C4-2B (cell line): ENCODE measurements around the gene SNAP47.

ENCODE experiments used
- H3K27ac ChIP-seq: fragments of 450-650 bp; 2 replicates; pipeline ENCODE4 v1.5.1; 2017
- ZFX ChIP-seq: fragments of 450-650 bp; IDR thresholded peaks from 2 replicates; pipeline ENCODE4 v1.6.1; 2017
- TF ChIP-seq, protein P1 (sequence below): fragments of 450-650 bp; conservative IDR thresholded peaks from 2 replicates; pipeline ENCODE4 v1.5.1; 2017; ENCODE audit warnings: mild to moderate bottlenecking

Gene SNAP47

DNA sequence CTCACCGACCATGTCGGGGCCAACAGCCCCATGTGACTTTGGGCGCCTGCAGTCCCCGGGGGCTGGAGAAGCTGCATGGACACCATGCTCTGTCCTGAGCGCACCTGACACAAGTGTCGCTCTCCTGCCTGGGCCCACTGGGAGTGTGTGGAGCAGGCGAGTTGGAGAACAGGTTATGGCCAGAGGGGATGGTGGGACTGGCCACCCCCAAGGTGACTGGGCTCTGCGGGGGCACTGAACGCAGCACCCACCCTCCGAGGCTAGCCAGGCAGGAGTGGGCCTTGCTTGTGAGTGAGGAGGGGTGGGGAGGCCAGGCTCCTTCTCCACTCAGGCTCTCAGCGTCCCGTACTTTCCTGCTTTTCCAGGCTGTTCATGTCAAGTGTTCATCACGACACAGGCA is 35.6 kb downstream of the SNAP47 start:
- TF ChIP-seq ZFX = no peak
- TF ChIP-seq, protein P1, sequence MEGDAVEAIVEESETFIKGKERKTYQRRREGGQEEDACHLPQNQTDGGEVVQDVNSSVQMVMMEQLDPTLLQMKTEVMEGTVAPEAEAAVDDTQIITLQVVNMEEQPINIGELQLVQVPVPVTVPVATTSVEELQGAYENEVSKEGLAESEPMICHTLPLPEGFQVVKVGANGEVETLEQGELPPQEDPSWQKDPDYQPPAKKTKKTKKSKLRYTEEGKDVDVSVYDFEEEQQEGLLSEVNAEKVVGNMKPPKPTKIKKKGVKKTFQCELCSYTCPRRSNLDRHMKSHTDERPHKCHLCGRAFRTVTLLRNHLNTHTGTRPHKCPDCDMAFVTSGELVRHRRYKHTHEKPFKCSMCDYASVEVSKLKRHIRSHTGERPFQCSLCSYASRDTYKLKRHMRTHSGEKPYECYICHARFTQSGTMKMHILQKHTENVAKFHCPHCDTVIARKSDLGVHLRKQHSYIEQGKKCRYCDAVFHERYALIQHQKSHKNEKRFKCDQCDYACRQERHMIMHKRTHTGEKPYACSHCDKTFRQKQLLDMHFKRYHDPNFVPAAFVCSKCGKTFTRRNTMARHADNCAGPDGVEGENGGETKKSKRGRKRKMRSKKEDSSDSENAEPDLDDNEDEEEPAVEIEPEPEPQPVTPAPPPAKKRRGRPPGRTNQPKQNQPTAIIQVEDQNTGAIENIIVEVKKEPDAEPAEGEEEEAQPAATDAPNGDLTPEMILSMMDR = no peak
- no peak overlapping the region for H3K27ac ChIP-seq

DNA sequence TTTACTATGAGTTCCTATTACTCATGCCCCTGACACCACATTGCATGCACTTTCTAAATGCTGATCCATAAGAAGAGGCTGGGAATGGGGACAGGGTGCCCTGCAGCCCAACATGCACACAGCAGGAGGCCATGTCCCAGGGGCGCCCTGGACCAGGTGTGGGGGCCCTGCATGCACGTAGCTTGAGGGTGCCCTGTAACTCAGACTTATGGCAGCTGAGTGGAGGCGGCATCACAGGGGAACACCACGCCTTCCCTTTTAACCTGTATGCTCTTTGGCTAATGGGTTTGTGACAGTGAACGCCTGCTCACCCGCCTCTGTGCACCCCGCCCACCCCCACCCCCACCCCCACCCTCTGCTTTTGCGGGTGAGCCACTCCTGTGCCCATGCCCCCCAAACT is 36.1 kb downstream of the SNAP47 start:
- H3K27ac ChIP-seq = no peak overlapping the region
- no peak for TF ChIP-seq ZFX
- TF ChIP-seq, protein P1 = no peak

DNA sequence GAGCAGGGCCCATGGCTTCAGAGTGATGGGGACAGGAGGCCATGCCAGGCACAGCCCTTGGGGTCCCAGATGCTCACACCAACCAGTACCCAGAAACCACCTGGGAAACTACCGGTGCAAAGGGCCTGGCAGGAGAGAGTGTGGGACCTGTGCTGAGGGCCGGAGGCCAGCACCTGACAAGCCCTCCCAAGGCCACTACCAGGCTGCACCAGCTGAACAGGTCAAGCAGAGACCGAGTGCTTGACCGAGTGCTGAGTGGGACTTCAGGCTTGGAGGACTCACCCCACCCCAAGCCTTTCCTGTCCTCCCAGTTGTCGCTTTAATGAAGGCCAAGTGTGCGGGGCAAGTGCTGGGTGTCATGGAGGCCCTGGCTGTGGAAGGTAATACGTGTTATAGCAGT is 36.5 kb downstream of the SNAP47 start:
- TF ChIP-seq, protein P1 = no peak
- TF ChIP-seq ZFX = no peak

DNA sequence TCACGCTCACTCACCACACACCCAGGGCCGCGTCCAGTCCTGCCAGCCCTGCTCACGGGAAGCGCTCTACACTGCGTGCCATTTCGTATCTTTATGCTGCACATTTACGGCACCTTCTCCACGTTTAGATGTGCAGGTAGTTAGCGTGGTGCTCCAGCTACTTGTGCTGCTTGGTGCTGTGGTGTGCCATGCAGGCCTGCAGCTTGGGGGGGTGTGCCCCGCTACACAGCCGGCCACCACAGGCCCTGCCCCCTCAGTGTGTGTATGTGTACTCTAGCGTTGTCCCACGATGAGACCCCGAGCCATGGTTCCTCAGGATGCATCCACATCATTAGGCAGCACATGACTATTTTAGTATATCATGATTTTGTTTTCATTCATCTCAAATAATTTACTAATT is 38.3 kb downstream of the SNAP47 start:
- no peak overlapping the region for H3K27ac ChIP-seq
- no peak for TF ChIP-seq ZFX
- TF ChIP-seq, protein P1 = no peak

More for the DNA sequence above, 36.5 kb downstream of the SNAP47 start:
- H3K27ac ChIP-seq = no peak overlapping the region

DNA sequence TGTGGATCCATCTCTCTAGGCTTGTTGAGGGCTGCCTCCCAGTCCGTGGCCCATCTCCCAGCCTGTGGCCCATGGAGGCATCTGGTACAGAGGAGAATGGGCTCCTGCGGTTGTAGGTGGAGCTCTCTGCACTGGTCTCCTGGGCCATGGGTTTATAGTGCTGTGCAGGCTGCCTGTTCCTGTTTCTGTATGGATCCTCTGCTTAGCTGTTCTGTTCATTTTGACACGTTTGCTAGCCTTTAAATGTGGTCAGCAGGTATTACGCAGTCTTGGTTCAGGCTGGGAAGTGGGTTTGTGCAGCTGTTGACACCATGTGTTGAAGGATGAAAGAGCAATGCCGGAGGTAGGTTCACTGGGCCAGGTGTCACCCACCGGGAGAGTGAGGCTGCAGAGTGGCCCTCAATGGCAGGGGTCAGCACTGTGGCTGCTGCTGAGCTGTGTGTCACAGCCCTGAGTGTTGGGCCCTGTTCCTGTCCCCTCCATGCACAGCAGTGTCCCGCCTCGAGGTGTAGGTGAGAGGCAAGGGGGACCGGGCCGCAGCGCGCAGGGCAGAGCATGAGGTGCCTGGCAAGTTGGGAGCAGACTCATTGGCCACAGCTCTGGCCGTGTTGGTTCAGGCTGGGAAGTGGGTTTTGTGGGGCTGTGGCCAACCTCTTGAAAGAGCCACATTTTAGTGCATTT is 39.0 kb downstream of the SNAP47 start:
- TF ChIP-seq, protein P1 = no peak
- TF ChIP-seq ZFX = no peak
- no peak overlapping the region for H3K27ac ChIP-seq

DNA sequence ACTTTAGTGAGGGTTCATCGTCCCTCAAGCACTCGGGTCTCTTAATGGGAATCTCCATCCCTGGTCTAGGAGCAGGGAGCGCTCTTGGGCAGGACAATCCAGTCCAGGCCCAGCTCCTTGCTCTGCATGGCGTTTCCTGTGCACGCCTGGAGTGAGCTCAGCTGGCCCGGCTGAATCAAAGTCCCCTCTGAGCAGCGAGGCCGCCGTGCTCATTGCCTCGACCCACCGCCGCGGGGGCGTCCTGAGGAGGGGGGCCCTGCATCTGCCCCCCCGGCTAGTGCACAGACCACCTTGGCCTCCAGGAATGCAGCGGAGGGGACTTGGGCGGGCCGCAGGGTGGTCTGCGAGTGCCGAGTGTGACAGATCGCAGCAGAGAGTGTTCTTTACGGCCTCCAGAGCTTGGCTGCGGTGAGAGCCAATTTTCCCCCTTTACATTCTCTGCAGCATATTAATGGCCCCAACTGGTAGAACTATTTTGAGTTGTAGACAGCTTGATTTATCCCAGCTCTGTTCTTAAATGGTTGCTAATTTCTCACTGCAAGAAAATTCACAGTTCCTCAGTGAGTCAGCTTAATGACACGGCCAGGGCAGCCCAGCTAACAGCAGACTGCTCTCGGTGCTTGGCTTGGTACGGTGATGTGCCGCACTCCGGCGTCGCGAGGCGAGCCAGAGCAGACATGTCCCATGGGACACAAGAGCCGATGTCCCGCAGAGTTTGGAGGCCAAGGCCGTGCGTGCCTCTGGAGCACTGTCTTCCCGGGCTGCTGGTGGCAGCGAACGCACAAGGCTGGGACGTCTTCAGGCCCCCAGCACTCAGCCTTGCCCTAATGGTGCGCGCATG is 39.8 kb downstream of the SNAP47 start:
- H3K27ac ChIP-seq = no peak overlapping the region
- TF ChIP-seq ZFX = no peak
- TF ChIP-seq, protein P1 = no peak

DNA sequence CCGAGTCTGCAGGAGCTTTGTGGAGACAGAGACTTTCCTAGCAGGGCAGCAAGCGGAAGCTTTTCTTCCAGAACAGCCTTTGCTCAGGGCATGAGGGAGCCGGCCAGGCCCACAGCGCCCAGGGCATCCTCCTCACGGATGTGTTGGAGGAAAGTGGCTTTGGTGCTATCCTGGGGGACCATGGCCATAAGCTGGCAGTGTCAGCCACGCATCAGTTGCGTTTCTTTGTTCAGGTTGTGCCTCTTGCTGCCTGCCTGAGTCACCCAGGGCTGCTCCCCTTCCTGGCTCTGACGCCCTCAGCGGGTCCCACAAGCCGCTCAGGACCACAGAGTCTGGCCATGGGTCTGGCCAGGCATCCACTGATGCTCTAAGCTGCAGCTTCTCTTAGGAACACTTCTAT is 40.6 kb downstream of the SNAP47 start:
- TF ChIP-seq, protein P1 = no peak
- TF ChIP-seq ZFX = no peak
- no peak overlapping the region for H3K27ac ChIP-seq
